ENCODE measurements around the gene PGAP3.
"Not testable (repeated sequence)": the region's sequence is repeated elsewhere in the genome, so short reads cannot be mapped to it uniquely, and the experiment has no call there.

PGAP3 gene

GRCh38 chr17:39716073-39716818 is 28.4 kb upstream of the PGAP3 start:
- DNase-seq, result no peak

GRCh38 chr17:39715375-39716072 is 27.7 kb upstream of the PGAP3 start:
- DNase-seq, result no peak

- no peak for DNase-seq
These were observed 26.4 kb upstream of the PGAP3 start for GRCh38 chr17:39714234-39714633.

GRCh38 chr17:39711851-39712250 is 24.0 kb upstream of the PGAP3 start:
- no peak for DNase-seq

GRCh38 chr17:39711071-39711470 is 23.2 kb upstream of the PGAP3 start:
- DNase-seq, result not testable (repeated sequence)

- DNase-seq, result no peak
These were observed 22.4 kb upstream of the PGAP3 start for GRCh38 chr17:39709998-39710964.

- DNase-seq, result no peak
These were observed 21.6 kb upstream of the PGAP3 start for GRCh38 chr17:39709319-39709997.

GRCh38 chr17:39706921-39707337 is 19.1 kb upstream of the PGAP3 start:
- no peak for DNase-seq

- no peak for DNase-seq
These were observed 18.5 kb upstream of the PGAP3 start for GRCh38 chr17:39706383-39706782.

- DNase-seq, result peak in 2 of 56 donors; percentile 16 to 23
These were observed 18.0 kb upstream of the PGAP3 start for GRCh38 chr17:39705786-39706348.

GRCh38 chr17:39704821-39705551 is 17.1 kb upstream of the PGAP3 start:
- DNase-seq, result no peak

- DNase-seq, result no peak
These were observed 16.1 kb upstream of the PGAP3 start for GRCh38 chr17:39703913-39704312.

- no peak for DNase-seq
These were observed 15.3 kb upstream of the PGAP3 start for GRCh38 chr17:39702901-39703893.

GRCh38 chr17:39701784-39702422 is 14.0 kb upstream of the PGAP3 start:
- DNase-seq, result no peak

- DNase-seq, result no peak
These were observed 13.3 kb upstream of the PGAP3 start for GRCh38 chr17:39701012-39701783.

GRCh38 chr17:39700148-39700987 is 12.5 kb upstream of the PGAP3 start:
- DNase-seq, result peak in 2 of 56 donors; percentile 11 to 34

- peak in 31 of 56 donors; percentile 10 to 75 (median 36) for DNase-seq
These were observed 11.9 kb upstream of the PGAP3 start, which contains the start of gene ERBB2 for GRCh38 chr17:39699818-39700147. Gene ERBB2, plus strand, starts transcription at chr17:39700064. Its CDS starts 175 bp downstream, at chr17:39700239.
